DOHH2 (cell line): ENCODE data around the gene LRRC1.

Source experiments
- H3F3A ChIP-seq: fragments of 200-600 bp; sonication (generic), shearing (Covaris generic); 2 replicates; pipeline ENCODE4 v1.6.0; 2016; ENCODE audit warnings: antibody characterized with exemption, mild to moderate bottlenecking; ENCODE audit not compliant: control insufficient read depth, insufficient read depth
- H3K27ac ChIP-seq: fragments of 200-600 bp; sonication (generic); 2 replicates; pipeline ENCODE4 v1.5.1; 2014; ENCODE audit warnings: low read depth, mild to moderate bottlenecking, low read length, moderate library complexity
- H3K27me3 ChIP-seq: fragments of 200-600 bp; sonication (generic); 2 replicates; pipeline ENCODE4 v1.6.1; 2014; ENCODE audit warnings: mild to moderate bottlenecking, low read length, mixed read lengths; ENCODE audit not compliant: control insufficient read depth
- H3K36me3 ChIP-seq: fragments of 200-600 bp; sonication (generic); 2 replicates; pipeline ENCODE4 v1.6.1; 2014; ENCODE audit warnings: mild to moderate bottlenecking, low read length, moderate library complexity, mixed read lengths; ENCODE audit not compliant: control insufficient read depth
- H3K4me1 ChIP-seq: fragments of 200-600 bp; sonication (generic); 2 replicates; pipeline ENCODE4 v1.6.1; 2014; ENCODE audit warnings: mild to moderate bottlenecking, low read length, mixed read lengths; ENCODE audit not compliant: control insufficient read depth
- H3K4me2 ChIP-seq: fragments of 200-600 bp; sonication (generic); 2 replicates; pipeline ENCODE4 v1.6.0; 2014; ENCODE audit warnings: mild to moderate bottlenecking, low read length, moderate library complexity
- H3K4me3 ChIP-seq: fragments of 200-600 bp; sonication (generic); 2 replicates; pipeline ENCODE4 v1.5.1; 2014; ENCODE audit warnings: mild to moderate bottlenecking, low read length, mixed read lengths
- H3K79me2 ChIP-seq: fragments of 200-600 bp; sonication (generic); 2 replicates; pipeline ENCODE4 v1.6.1; 2014; ENCODE audit warnings: mild to moderate bottlenecking, low read length, mixed read lengths; ENCODE audit not compliant: control insufficient read depth
- H3K9me2 ChIP-seq: fragments of 200-600 bp; sonication (generic); replicated peaks from 2 replicates; pipeline ENCODE4 v1.6.1; 2014; ENCODE audit warnings: mild to moderate bottlenecking, low read length, mixed read lengths; ENCODE audit not compliant: control insufficient read depth
- H3K9me3 ChIP-seq: fragments of 200-600 bp; sonication (generic); 2 replicates; pipeline ENCODE4 v1.6.1; 2014; ENCODE audit warnings: antibody characterized with exemption, low read length, mixed read lengths; ENCODE audit not compliant: control insufficient read depth, insufficient read depth
- H4K20me1 ChIP-seq: fragments of 200-600 bp; sonication (generic); 2 replicates; pipeline ENCODE4 v1.6.0; 2014; ENCODE audit warnings: low read depth, mild to moderate bottlenecking, antibody characterized with exemption, low read length, moderate library complexity; ENCODE audit not compliant: control insufficient read depth, insufficient read depth
- EZH2phosphoT487 ChIP-seq: fragments of 200-600 bp; sonication (generic); IDR thresholded peaks from 2 replicates; pipeline ENCODE4 v1.6.1; 2017; ENCODE audit warnings: borderline replicate concordance, mild to moderate bottlenecking, antibody characterized with exemption, low read length, moderate library complexity, mixed read lengths
- TF ChIP-seq, protein P1 (sequence below): fragments of 200-600 bp; sonication (generic); IDR thresholded peaks from one replicate; pipeline ENCODE4 v1.5.1; 2014; ENCODE audit warnings: antibody characterized with exemption, mild to moderate bottlenecking, low read depth, low read length; ENCODE audit not compliant: poor library complexity, severe bottlenecking

The LRRC1 gene

DNA sequence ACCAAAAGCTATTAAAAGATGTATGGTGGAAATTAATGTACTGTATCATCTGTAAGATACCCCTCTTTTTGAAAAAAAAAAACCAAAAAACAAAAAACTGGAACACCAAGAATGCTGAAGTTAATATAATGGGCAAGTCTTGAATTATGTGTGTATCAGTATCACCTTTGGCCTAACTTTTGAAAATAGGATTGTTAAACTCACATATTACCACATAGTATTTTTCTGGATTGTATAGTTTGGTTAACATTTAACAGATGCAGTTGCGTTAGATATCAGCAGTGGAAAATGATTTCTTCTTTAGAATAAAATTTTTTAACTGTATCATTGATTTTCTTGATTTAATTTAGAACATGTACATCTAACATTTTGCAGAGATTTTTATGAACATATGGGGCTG is 118.5 kb downstream of the LRRC1 start:
- no peak overlapping the region for H3K4me3 ChIP-seq
- H3K27me3 ChIP-seq: no peaks in the 10 kb centered on the region
- no peaks in the 10 kb centered on the region for H3K36me3 ChIP-seq
- H3K9me3 ChIP-seq: no peaks in the 10 kb centered on the region
- no peak overlapping the region for H3K27ac ChIP-seq
- no peak overlapping the region for H3K4me2 ChIP-seq
- H3K4me1 ChIP-seq: no peaks in the 10 kb centered on the region
- H3K79me2 ChIP-seq: no peaks in the 10 kb centered on the region
- H3K9me2 ChIP-seq: no peaks in the 10 kb centered on the region
- no peak for TF ChIP-seq EZH2phosphoT487
- TF ChIP-seq, protein P1, sequence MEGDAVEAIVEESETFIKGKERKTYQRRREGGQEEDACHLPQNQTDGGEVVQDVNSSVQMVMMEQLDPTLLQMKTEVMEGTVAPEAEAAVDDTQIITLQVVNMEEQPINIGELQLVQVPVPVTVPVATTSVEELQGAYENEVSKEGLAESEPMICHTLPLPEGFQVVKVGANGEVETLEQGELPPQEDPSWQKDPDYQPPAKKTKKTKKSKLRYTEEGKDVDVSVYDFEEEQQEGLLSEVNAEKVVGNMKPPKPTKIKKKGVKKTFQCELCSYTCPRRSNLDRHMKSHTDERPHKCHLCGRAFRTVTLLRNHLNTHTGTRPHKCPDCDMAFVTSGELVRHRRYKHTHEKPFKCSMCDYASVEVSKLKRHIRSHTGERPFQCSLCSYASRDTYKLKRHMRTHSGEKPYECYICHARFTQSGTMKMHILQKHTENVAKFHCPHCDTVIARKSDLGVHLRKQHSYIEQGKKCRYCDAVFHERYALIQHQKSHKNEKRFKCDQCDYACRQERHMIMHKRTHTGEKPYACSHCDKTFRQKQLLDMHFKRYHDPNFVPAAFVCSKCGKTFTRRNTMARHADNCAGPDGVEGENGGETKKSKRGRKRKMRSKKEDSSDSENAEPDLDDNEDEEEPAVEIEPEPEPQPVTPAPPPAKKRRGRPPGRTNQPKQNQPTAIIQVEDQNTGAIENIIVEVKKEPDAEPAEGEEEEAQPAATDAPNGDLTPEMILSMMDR: no peak
- no peaks in the 10 kb centered on the region for H4K20me1 ChIP-seq
- H3F3A ChIP-seq: no peaks in the 10 kb centered on the region

DNA sequence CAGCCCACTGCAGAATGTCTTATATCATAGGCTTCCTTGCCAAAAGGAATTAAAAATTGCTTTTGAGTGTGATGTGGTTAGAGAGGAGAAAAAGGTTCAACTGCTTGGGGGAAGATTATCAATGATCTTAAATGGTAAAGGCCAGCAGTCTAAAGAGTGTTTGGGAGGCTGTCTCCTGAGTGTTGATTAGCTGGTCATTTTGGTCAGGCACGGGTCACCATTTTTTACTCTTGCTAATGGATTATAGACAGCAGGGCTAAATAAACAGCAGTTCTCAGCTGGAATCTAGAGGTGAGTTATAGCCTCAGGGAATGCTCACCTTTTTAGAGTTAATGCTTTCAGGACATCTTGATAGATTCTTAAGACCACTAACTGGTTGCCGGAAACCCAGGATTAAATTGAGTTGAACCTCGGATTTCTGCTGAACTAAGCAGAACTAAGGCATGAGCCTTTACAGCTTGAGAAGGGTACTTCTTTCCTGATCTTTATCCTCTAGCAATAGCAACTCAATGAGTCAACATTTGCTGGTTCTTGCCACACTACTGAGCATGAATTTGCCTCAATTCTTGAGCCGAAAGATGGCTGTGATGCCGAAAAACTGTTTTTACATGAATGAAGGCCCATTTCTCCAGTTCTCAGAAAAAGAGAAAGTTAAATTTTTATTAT is 120.4 kb downstream of the LRRC1 start:
- H3F3A ChIP-seq: no peaks in the 10 kb centered on the region
- no peaks in the 10 kb centered on the region for H3K27me3 ChIP-seq
- no peaks in the 10 kb centered on the region for H3K79me2 ChIP-seq
- no peak overlapping the region for H3K4me3 ChIP-seq
- H3K9me3 ChIP-seq: no peaks in the 10 kb centered on the region
- no peaks in the 10 kb centered on the region for H3K9me2 ChIP-seq
- H4K20me1 ChIP-seq: no peaks in the 10 kb centered on the region
- no peaks in the 10 kb centered on the region for H3K4me1 ChIP-seq
- no peak overlapping the region for H3K4me2 ChIP-seq
- no peaks in the 10 kb centered on the region for H3K36me3 ChIP-seq
- no peak overlapping the region for H3K27ac ChIP-seq
- TF ChIP-seq, protein P1: no peak
- no peak for TF ChIP-seq EZH2phosphoT487

DNA sequence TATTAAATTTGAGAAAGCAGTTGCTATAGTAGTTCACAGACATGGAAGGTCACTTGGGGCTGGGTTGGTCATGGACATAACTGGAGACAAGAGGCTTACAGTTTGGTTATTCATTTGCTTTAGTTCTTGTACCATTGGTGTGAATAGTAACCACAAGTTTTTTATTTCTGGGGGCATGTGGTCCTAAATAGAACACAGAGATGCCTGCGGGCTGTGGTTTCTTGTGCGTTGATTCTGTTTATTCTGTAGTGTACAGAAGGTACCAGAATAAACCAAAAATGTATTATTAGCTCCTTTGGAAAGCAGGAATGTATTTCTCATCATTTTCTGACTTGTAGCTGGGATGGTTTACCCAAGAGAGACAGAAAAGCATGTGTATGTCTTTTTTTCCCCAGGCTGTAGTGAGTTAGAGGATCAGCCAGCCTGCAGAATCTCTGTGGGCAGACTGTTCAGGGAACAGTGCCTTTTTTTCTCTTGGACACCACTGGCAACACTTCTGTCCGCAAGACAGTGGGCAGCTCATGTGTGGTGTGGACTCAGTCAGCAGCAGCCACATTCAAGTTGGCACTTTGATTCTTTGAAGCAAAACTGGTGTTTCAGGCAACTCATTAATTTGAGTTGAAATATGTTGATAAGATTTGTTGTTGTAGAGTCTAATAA is 122.1 kb downstream of the LRRC1 start:
- Histone ChIP-seq H4K20me1 (no peaks in the 10 kb centered on the region), H3K4me1 (no peaks in the 10 kb centered on the region), H3K9me2 (no peaks in the 10 kb centered on the region), H3K4me3 (no peak overlapping the region), H3K36me3 (no peaks in the 10 kb centered on the region), H3K79me2 (no peaks in the 10 kb centered on the region), H3K27ac (no peak overlapping the region), H3F3A (no peaks in the 10 kb centered on the region), H3K27me3 (no peaks in the 10 kb centered on the region), H3K4me2 (no peak overlapping the region), H3K9me3 (no peaks in the 10 kb centered on the region)
- no peak for TF ChIP-seq EZH2phosphoT487
- TF ChIP-seq, protein P1: no peak
